GM13976 (cell line): ENCODE results near the gene PGS1.

Experiments
- DNase-seq: peaks from one replicate; pipeline ENCODE4 v3.0.0; 2012; ENCODE audit warnings: low spot score
- in situ Hi-C: fragments of 300-500 bp; cut with MboI; formaldehyde crosslinking; loops from one replicate; pipeline ENCODE4 v1.12.0; 2022; ENCODE audit warnings: low sequenced_read_pairs, mixed read lengths, inconsistent platforms; ENCODE audit not compliant: unreplicated experiment
- TF ChIP-seq, protein P1 (sequence below): IDR thresholded peaks from 2 replicates; pipeline ENCODE4 v1.5.1; 2012; ENCODE audit warnings: borderline replicate concordance, mild to moderate bottlenecking; ENCODE audit not compliant: insufficient read depth; ENCODE audit errors: extremely low read depth, missing control alignments, control extremely low read depth

Gene PGS1

DNA sequence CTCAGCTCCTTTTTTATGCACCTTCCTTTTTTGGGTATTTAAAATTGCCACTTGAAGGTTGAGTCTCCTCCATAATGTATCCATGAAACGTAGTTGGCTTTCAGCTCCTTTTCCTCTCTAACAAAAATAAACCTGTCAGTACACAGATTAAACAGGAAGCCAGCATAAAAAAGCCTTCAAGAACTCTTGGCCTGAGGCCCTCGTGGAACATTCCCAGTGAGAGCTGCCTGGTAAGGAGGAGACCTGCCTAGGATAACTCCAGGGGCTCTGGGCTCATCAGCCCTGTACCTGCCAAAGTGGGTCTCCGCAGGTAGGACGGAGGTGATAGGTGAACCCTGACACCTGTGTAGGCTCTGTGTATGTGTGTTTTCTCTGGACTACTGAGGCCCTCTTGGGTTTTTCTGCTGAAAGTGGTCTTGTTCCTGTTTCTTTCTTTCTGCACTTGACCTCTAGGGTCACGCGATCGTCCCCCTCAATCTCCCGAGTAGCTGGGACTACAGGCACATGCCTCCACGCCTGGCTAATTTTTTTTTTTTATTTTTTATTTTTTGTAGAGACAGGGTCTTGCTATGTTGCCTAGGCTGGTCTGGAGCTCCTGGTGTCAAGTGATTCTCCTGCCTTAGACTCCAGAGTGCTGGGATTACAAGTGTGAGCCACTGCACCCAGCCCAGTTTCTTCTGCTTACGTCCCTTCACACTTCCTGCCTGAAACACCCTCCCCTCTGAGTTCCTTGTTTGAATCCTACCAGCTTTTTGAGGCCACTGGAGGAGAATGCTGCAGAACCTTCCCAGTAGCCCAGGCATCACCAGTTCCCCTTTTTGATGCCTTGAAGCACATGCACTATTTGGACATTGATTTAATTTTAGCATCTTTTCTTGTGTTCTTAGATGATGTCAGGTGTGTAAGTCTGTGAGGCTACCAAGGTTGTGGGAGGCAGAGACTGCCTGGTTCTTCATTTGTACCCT, 9.8 kb downstream of the PGS1 start:
- TF ChIP-seq, protein P1, sequence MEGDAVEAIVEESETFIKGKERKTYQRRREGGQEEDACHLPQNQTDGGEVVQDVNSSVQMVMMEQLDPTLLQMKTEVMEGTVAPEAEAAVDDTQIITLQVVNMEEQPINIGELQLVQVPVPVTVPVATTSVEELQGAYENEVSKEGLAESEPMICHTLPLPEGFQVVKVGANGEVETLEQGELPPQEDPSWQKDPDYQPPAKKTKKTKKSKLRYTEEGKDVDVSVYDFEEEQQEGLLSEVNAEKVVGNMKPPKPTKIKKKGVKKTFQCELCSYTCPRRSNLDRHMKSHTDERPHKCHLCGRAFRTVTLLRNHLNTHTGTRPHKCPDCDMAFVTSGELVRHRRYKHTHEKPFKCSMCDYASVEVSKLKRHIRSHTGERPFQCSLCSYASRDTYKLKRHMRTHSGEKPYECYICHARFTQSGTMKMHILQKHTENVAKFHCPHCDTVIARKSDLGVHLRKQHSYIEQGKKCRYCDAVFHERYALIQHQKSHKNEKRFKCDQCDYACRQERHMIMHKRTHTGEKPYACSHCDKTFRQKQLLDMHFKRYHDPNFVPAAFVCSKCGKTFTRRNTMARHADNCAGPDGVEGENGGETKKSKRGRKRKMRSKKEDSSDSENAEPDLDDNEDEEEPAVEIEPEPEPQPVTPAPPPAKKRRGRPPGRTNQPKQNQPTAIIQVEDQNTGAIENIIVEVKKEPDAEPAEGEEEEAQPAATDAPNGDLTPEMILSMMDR: no peak
- in situ Hi-C loops: no loop called here
- DNase-seq: peak; percentile 70

DNA sequence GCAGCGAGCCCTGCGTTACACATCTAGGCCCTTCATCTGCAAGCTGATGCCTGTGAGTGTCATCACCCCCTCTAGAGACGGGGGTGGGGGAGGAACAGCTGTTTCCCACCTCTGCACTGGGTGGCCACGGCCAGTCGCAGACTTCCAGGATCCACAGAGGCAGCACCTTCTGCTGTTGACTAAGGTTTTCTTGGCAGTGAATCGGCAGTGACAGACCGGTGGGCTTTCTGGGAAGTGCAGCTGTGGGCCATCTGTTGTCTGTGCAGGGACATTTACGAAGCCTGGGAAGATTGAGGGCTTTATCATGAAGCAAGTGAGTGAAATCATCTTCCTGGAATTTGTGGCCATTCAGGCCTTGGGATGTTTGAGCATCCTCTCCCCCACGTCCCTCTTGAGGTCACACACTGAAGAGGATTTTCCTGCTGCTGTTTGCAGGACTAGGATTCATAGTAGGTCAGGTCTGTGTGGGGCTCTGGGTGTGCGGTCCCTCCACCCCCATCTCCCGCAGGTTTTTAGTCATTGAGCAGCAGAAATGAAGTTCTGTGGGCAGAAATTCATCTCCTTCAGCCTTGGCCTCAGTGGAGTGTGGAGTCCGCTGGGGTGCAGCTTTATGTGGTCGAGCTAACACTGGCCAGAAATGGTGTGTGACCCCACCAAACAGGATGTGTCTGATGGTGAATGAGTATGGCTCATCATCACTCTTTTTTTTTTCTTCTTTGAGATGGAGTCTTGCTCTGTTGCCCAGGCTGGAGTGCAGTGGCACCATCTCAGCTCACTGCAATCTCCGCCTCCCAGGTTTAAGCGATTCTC, 12.0 kb downstream of the PGS1 start:
- in situ Hi-C loops: no loop called here
- no peak for DNase-seq
- TF ChIP-seq, protein P1: no peak

DNA sequence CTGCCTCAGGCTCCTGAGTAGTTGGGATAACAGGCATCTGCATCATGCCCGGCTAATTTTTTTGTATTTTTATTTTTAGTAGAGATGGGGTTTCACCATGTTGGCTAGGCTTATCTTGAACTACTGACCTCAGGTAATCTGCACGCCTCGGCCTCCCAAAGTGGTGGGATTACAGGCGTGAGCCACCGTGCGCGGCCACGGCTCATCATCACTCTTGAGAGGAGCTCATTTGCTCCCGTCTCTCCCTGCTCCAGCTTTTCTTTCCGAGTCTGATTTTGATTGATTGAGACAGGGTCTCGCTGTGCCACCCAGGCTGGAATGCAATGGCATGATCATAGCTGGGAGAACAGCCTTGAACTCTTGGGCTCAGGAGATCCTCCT, 12.6 kb downstream of the PGS1 start:
- in situ Hi-C loops: no loop called here
- TF ChIP-seq, protein P1: no peak
- no peak for DNase-seq

DNA sequence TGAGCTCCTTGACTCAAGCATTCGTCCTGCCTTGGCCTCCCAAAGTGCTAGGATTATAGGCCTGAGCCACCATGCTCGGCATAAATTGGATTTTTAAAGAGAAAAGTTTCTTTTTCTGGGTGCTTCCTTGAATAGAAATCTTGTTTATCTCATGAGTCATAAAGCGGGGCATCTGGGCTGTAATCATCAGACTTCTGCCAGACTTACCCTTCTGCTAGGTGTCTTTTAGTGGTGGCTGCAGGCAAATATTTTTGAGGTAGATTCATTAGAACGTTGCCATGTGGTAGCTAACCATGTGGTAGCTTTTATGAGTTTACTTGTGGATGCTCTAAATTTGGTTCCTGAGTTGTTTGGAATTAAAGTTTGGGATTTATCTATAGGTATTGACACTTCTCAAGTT, 13.4 kb downstream of the PGS1 start:
- no peak for DNase-seq
- TF ChIP-seq, protein P1: no peak
- in situ Hi-C loops: no loop called here

DNA sequence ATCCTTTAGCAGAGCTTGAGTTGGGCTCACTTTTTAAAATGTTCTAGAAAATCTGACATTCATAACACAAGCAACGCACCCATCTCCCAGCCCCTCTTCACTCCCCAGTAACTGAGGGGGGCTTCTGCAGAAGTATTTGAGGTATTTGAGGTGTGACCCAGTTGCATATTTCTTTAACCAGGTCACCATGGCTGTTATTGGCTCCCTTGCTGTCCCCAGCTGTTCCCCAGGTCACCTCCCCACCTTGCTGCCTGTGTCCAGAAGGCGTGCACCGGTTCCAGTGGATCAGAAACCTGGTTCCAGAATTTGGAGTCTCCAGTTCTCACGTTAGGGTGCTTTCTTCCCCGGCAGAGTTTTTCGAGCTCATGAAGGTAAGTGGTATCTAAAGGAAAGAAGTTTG, 13.8 kb downstream of the PGS1 start:
- no peak for DNase-seq
- in situ Hi-C loops: no loop called here
- TF ChIP-seq, protein P1: no peak

DNA sequence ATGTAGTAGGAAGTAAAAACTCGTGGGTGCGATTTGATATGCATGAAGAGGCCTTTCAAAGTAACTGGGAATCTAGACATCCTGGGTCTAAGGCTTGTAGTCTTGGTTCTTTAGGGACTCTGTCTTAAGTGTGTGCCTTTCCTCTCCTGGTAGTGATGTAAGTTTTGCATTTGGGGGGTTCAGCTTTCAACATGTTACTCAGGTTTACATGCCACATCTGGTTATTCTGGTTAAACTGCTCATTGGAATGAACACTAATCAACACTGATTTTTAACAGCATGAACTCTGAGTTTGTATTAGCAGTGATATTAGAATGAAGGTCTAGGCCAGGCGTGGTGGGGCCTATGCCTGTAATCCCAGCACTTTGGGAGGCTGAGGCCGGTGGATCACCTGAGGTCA, 15.1 kb downstream of the PGS1 start:
- no peak for DNase-seq
- TF ChIP-seq, protein P1: no peak
- in situ Hi-C loops: no loop called here
